IPS-18c (cell line): Measurements from ENCODE around the gene ADAMTS10.
"Not testable (repeated sequence)": the region's sequence is repeated elsewhere in the genome, so short reads cannot be mapped to it uniquely, and the experiment has no call there.

ENCODE experiments used
- H3K4me3 ChIP-seq: 2 replicates; pipeline ENCODE4 v1.7.0; 2013; ENCODE audit warnings: low read depth, mild to moderate bottlenecking, low read length, moderate library complexity; ENCODE audit not compliant: insufficient read depth
- H3K9me3 ChIP-seq: one replicate; pipeline ENCODE4 v1.6.1; 2013; ENCODE audit warnings: mild to moderate bottlenecking, low read length, moderate library complexity; ENCODE audit not compliant: control insufficient read depth, insufficient read depth

Gene ADAMTS10

DNA sequence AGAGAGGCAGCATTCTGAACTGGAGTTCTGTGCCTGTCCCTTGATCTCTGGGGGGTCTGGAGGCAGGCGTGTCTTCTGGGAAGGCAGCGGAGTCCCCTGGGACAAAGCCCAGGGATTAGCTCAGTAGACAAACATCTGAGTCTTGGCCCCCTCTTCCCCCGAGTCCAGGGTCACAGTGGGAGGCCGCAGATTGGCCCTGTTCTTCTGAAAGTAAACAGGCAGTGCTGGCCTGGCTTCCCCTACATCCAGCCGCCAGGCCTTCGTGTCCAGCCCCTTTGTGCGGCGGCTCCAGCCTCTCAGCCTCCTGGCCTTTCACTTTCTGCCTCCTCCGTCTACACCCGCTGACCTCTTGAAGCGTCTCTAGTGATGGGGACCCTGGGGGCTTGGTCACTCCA is 20.9 kb upstream of the ADAMTS10 start:
- no peaks in the 10 kb centered on the region for H3K9me3 ChIP-seq
- H3K4me3 ChIP-seq = no peak overlapping the region

DNA sequence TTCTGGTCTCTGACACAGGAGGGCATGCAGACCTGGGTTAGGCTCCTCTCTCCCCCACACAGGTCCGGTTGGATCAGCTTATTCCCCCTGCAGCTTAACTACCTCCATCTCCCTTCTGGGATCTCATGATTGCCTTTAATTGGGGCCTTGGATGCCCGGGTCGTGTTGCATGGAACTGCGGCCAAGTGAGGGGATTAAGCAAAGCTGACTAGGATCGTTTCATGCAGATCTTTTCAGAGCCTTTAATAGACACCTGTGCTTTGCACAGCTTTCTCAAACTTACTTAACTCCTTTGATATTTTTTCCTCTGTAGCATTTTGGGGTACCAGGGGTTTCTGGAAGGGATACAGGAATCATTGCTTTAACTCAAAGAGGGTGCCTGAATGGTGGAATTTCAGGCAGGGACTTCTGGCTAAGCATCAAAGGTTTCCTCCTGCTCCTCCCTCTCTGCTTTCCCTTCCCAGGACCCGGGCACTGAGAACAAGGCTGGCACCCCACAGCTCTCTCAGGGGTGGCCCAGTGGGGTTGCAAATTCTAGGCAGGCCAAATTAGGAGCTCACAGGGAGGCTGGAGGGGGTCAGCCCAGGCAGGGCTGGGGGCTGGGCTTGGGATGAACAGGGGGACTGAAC is 20.4 kb upstream of the ADAMTS10 start:
- H3K4me3 ChIP-seq = no peak overlapping the region

DNA sequence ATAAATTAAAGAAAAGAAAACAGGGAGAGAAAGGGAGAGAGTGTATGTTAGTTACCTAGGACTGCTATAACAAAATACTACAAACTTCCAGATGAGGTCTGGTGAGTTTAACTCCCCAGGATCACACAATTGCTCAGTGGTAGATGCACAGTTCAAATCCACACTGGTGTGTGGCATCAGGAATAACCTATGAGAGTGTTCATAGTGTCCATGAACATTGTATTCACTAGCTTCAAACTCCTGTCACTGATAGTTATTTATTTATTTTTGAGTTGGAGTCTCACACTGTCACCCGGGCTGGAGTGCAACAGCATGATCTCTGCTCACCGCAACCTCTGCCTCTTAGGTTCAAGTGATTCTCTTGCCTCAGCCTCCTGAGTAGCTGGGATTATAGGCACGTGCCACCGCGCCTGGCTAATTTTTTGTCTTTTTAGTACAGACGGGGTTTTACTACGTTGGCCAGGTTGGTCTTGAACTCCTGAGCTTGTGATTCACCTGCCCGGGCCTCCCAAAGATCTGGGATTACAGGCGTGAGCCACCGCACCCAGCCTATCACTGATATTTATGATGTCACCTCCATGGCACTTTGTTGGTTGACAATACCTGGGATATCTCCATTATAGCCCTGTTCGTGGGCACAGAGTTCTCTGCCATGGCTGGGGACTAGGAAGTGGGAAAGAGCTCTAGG is 19.6 kb upstream of the ADAMTS10 start, which contains the start of gene NFILZ:
TSS of gene NFILZ (plus strand) at position 638 of the 688 bp plus-strand sequence. CDS start 46,133 bp downstream, outside the sequence.
- no peak within 1 kb of the TSS for H3K4me3 ChIP-seq
- H3K9me3 ChIP-seq = no peaks in the 10 kb centered on the region

More for the DNA sequence above, 20.4 kb upstream of the ADAMTS10 start:
- H3K9me3 ChIP-seq = no peaks in the 10 kb centered on the region

DNA sequence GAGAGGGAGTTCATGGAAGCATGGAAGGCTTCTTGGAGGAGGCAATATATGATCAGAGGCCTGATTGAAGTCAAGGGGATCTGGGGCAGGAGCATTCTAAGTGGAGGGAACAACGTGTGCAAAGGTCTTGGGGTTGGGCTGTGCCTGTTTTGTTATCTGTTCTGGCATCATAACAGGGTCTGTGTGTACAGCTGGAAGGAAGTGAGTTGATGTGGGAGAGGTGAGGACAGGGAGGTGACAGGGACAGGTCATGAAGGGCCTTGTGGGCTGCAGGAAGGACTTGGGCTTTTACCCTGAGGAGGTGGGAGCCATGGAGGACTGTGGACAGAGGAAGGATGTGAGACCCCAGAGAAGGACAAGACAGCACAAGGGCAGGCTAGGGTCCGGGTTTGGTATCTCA is 18.7 kb upstream of the ADAMTS10 start:
- Histone ChIP-seq H3K9me3 (no peaks in the 10 kb centered on the region), H3K4me3 (no peak overlapping the region)

DNA sequence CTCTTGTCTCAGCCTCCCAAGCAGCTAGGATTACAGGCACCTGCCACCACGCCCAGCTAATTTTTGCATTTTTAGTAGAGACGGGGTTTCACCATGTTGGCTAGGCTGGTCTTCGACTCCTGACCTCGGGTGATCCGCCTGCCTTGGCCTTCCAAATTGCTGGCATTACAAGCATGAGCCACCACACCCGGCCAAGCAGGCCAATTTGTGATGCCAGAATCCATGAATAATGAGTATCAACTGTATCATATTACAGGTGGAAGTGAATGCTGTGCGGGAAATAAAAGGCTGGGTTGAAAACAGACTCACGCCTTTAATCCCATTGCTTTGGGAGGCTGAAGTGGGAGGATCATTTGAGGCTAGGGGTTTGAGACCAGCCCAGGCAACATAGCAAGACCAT is 16.3 kb upstream of the ADAMTS10 start:
- H3K4me3 ChIP-seq = no peak overlapping the region
- no peaks in the 10 kb centered on the region for H3K9me3 ChIP-seq

DNA sequence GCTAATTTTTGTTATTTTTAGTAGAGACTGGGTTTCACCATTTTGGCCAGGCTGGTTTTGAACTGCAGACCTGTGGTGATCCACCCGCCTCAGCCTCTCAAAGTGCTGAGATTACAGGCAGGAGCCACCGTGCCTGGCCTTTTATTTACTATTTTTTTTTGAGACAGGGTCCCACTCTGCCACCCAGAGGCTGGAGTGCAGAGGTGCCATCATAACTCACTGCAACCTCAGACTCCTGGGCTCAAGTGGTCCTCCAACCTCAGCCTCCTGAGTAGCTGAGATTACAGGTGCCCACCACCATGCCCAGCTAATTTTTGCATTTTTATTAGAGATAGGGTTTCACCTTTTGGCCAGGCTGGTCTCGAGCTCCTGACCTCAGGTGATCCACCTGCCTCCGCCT is 12.4 kb upstream of the ADAMTS10 start:
- not testable (repeated sequence) for H3K9me3 ChIP-seq, H3K4me3 ChIP-seq

DNA sequence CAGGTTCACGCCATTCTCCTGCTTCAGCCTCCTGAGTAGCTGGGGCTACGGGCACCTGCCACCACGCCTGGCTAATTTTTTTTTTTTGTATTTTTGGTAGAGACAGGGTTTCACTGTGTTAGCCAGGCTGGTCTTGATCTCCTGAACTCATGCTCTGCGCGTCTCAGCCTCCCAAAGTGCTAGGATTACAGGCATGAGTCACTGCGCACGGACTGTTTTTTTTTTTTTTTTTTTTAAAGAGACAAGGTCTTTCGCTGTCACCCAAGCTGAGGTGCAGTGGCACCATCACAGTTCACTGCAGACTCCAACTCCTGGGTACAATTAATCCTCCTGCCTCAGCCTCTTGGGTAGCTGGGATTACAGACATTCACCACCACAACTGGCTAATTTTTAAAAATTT is 8.2 kb upstream of the ADAMTS10 start:
- no peak overlapping the region for H3K4me3 ChIP-seq
- no peaks in the 10 kb centered on the region for H3K9me3 ChIP-seq

DNA sequence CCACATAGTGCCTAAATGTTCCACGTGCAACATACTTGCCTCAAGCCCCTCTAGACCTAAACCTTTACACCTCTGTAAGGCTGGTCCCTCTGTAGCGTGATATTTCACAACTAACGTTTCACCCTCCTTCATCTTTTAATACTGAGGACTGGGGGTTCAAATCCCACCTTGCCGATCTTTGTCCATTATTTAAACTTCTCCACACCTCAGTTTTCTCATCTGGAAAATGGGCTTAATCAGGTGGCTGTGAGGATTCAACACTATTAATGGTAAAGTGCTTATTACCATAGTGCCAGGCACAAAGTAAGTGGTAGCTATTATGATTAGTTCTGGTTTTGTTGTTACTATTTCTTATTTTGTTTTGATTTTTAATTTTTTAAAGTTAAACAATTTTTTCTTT is 7.5 kb upstream of the ADAMTS10 start:
- no peak overlapping the region for H3K4me3 ChIP-seq
- H3K9me3 ChIP-seq = no peaks in the 10 kb centered on the region

DNA sequence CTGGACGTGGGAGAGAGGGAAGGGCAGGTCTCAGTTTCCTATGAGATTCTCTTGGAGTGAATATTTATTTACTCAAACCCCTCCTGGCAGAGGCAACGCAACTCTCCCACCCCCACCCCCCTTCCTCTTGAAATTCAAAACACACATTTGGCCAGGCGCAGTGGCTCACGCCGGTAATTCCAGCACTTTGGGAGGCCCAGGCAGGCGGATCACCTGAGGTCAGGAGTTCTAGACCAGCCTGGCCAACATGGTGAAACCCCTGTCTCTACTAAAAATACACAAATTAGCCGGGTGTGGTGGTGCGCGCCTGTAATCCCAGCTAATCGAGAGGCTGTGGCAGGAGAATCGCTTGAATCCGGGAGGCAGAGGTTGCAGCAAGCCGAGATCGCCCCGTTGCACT is 6.8 kb upstream of the ADAMTS10 start:
- H3K4me3 ChIP-seq, H3K9me3 ChIP-seq: not testable (repeated sequence)

DNA sequence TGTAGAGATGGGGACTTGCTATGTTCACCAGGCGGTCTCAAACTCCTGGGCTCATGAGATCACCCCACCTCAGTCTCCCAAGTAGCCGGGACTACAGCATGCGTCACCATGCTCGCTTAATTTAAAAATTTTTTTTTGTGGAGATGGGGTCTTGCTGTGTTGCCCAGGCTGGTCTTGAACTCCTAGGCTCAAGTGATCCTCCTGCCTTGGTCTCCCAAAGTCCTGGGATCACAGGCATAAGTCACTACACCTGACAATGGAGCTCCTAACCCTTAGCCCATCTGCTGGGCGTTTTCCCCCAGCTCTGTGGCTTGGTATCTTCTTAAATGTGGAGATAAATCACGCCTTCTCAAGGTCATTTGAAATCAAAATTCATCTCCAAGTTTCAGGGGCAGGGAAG is 6.3 kb upstream of the ADAMTS10 start:
- no peaks in the 10 kb centered on the region for H3K9me3 ChIP-seq
- H3K4me3 ChIP-seq = no peak overlapping the region

DNA sequence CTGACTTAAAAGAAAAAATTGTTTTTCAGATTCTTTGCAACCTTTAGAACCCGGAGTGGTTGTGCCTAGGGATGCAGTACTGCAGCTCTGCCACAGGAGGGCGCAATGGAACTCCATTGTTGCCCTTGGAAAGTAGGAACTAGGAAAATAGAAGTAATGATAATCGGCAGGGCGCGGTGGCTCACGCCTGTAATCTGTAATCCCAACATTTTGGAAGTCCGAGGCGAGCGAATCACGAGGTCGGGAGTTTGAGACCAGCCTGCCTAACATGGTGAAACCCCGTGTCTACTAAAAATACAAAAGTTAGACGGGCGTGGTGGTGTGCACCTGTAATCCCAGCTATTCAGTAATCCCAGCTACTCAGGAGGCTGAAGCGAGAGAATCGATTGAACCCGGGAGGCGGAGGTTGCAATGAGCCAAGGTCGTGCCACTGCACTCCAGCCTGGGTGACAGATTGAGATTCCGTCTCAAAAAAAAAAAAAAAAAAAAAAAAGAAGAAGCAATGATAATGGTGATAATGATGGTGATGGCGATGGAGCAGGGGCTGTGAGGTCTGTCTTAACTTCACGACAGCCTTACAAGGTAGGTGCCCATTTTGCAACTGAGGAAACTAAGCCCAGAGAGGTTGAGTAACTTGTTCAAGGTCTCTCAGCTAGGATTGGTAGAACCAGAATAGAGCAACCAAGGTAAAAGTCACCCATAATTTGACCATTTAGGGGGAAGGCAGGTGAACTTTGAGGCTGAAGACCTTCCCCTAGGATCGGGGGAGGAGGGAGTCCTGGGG is 5.5 kb upstream of the ADAMTS10 start:
- Histone ChIP-seq H3K9me3 (no peaks in the 10 kb centered on the region), H3K4me3 (no peak overlapping the region)

DNA sequence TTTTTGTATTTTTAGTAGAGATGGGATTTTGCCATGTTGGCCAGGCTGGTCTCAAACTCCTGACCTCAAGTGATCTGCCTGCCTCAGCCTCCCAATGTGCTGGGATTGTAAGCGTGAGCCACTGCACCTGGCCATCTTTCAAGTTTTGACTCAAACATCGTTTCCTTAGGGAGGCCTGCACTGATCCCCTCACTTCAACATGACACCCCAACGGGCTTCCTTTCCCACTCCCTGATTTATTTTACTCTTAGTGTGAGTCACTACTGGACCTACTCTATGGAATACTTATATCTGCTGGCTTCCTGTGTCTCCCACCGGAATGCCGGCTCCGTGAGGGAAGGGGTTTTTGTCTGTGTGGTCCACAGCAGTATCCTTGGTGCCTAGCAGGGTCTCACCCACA is 4.5 kb upstream of the ADAMTS10 start:
- H3K9me3 ChIP-seq = no peaks in the 10 kb centered on the region
- no peak overlapping the region for H3K4me3 ChIP-seq

DNA sequence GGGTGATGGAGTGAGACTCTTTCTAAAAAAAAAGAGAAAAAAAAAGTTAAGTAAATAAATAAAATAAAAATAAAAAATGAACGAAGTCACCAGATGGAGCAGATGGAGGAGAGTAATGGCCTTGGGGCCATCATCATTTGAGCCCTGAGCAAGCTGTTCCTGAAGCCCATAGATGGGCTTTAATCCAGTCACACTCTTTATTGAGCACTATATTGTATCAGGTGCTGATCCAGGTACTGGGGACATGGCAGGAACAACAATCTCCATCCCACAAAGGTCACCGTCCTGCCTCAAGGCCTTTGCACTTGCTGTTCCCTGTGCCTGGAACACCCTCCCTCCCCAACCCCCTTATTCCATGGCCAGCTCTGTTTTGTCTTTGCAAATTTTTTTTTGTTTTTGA is 3.9 kb upstream of the ADAMTS10 start:
- Histone ChIP-seq H3K9me3 (no peaks in the 10 kb centered on the region), H3K4me3 (no peak overlapping the region)

DNA sequence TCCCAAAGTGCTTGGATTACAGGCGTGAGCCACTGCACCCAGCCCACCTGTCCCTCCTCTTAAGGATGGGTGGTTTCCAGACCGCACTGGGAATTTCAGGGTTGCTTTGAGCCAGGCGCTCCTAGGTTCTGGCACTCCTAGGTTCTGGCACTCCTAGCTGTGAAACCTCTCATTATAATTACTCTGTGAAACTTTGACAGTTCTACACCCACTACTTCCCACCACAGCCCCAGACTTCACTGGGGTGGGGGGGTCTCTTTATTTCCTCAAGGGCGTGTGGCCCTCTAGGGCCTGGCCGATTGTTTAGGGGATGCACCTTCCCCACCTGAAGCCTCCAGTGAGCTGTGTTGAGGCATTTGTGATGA is 2.3 kb upstream of the ADAMTS10 start:
- Histone ChIP-seq H3K9me3 (no peaks in the 10 kb centered on the region), H3K4me3 (no peak overlapping the region)

DNA sequence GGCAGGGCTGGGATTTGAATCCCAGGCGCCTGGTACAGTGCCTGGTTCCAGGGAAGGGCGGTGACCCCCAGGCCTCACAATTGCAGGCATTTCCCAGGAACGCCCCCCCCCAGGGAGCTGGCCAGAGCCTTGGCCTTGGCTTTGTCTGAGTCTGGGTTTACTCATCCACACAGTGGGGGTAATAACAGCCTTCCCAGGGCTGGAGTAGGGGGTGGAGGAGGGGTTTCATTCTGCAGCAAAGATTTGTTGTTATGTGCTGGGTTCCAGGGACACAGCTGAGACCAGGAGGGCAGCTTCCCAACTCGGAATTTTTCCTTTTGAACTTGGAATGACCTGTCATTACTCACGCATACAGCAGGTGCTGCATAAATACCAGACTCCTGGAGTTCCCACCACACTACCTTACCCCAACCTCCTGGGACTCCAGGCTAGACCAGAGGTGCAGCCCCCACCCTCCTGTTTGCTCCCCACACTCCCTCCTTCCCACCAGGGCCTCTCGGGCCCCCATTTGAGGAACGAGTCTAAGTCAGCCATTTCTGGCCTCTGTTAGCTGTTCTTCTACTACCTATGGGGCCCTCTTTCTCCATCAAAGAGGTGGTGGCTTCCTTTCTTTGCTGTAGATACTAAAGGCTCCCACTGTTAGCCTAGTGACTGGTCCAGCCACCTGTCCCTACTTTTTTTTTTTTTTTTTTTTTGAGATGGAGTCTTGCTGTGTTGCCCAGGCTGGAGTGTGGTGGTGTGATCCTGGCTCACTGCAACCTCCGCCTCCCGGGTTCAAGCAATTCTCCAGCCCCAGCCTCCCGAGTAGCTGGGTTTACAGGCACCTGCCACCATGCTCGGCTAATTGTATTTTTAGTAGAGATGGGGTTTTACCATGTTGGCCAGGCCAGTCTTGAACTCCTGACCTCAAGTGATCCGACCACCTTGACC is 1.6 kb upstream of the ADAMTS10 start:
- H3K4me3 ChIP-seq = no peak overlapping the region

DNA sequence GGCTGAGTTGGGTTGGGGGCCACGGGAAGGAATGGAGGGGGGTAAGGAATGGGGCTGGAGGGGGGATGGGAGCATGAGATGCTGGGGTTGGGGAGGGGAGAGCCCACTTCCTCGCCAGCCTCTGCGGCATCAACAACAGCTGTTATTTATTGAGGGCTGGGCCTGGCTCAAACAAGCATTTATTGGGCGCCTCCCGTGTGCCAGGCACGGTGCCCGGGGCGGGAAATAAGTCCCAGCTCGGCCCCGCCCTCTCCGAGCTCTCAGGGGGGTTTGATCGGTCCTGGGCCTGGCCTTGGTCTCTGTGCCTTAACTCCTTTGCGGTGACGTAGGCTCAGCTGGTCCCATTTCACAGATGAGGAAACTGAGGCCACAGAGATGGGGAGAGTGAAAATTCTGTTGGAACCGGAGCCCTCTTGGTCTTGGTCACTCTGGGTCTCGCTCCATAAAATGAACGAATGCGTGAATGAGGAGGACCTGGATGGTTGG is 919 bp upstream of the ADAMTS10 start:
- Histone ChIP-seq H3K9me3 (peaks cover 3% of the 10 kb centered on the region), H3K4me3 (no peak overlapping the region)

More for the DNA sequence above, 1.6 kb upstream of the ADAMTS10 start:
- no peaks in the 10 kb centered on the region for H3K9me3 ChIP-seq

DNA sequence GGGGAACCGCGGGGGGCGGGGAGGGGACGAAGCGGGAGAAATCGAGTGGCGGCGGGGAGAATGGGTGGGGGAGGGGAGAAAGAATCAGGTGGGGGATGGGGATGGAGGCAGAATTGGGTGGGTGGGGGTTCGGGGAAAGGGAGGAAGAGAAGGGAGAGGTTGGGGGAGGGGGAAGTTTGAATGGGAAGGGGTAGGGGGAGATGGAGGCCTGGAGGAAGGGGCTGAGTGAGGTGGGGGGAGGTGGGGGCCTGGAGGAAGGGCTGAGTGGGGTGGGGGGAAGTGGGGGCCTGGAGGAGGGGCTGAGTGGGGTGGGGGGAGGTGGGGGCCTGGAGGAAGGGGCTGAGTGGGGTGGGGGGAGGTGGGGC is 403 bp upstream of the ADAMTS10 start:
- Histone ChIP-seq H3K4me3 (peak overlapping the region; percentile 80; the same call in 1 of the 2 replicates), H3K9me3 (peaks cover 3% of the 10 kb centered on the region)
